WTC11 (cell line): ENCODE results near the gene CIBAR2. TPM values are rescaled to one million over a fixed set of nuclear protein-coding genes. Genes with fewer than 3 reads are reported as not detected.

ENCODE experiments used
- ATAC-seq: fragments of 200-7000 bp; cut with Tn5 transposase; 2 replicates; pipeline ENCODE4 v1.10.0; 2021; ENCODE audit warnings: mild to moderate bottlenecking, moderate library complexity
- CTCF ChIA-PET: fragments of 300-600 bp; sonication (Branson Sonifier 250); formaldehyde crosslinking; loops from one replicate; lab custom pipeline; 2021; ENCODE audit warnings: antibody characterized with exemption; lab: Charles Lee
- POLR2A ChIA-PET: fragments of 350-600 bp; sonication (Branson Sonifier 250); formaldehyde crosslinking; loops from one replicate; lab custom pipeline; 2021; ENCODE audit warnings: antibody characterized with exemption; lab: Charles Lee
- DNase-seq: peaks from one replicate; pipeline ENCODE4 v3.0.0; 2021; ENCODE audit warnings: low spot score
- H3K27ac Mint-ChIP-seq: 2 replicates; pipeline ENCODE4 v1.8.0; 2021; ENCODE audit warnings: mixed read lengths
- H3K27me3 Mint-ChIP-seq: 2 replicates; pipeline ENCODE4 v1.8.0; 2021; ENCODE audit warnings: low read depth, mild to moderate bottlenecking, moderate library complexity, mixed read lengths
- H3K36me3 Mint-ChIP-seq: 2 replicates; pipeline ENCODE4 v1.8.0; 2021; ENCODE audit warnings: mixed read lengths
- H3K4me1 Mint-ChIP-seq: 2 replicates; pipeline ENCODE4 v1.8.0; 2022; ENCODE audit warnings: mixed read lengths
- H3K4me3 Mint-ChIP-seq: 2 replicates; pipeline ENCODE4 v1.8.0; 2021; ENCODE audit warnings: mild to moderate bottlenecking, moderate library complexity, mixed read lengths
- H3K9me3 Mint-ChIP-seq: 2 replicates; pipeline ENCODE4 v1.8.0; 2021; ENCODE audit warnings: mixed read lengths
- ATF1 ChIP-seq: sonication (generic); formaldehyde crosslinking; IDR thresholded peaks from 2 replicates; pipeline ENCODE4 v1.8.1; 2023; ENCODE audit warnings: mild to moderate bottlenecking, moderate library complexity, missing genetic modification reagents
- ATF2 ChIP-seq: sonication (generic); formaldehyde crosslinking; IDR thresholded peaks from 2 replicates; pipeline ENCODE4 v1.8.1; 2022; ENCODE audit warnings: low read depth, missing genetic modification reagents, borderline replicate concordance
- EMX1 ChIP-seq: fragments of 250-450 bp; sonication (Bioruptor Pico); IDR thresholded peaks from 2 replicates; pipeline ENCODE4 v1.8.0; 2021; ENCODE audit warnings: mild to moderate bottlenecking
- GABPB1 ChIP-seq: sonication (generic); formaldehyde crosslinking; IDR thresholded peaks from 2 replicates; pipeline ENCODE4 v1.8.1; 2023; ENCODE audit warnings: mild to moderate bottlenecking, missing genetic modification reagents
- GRHL2 ChIP-seq: fragments of 250-450 bp; sonication (Bioruptor Pico); IDR thresholded peaks from 2 replicates; pipeline ENCODE4 v1.8.0; 2022; ENCODE audit warnings: mild to moderate bottlenecking, moderate library complexity; ENCODE audit not compliant: insufficient replicate concordance, severe bottlenecking
- HMGA2 ChIP-seq: fragments of 250-450 bp; sonication (Bioruptor Pico); IDR thresholded peaks from 2 replicates; pipeline ENCODE4 v1.4.0; 2021; ENCODE audit warnings: mild to moderate bottlenecking, moderate library complexity
- IRF2 ChIP-seq: sonication (generic); formaldehyde crosslinking; IDR thresholded peaks from 2 replicates; pipeline ENCODE4 v1.8.0; 2022; ENCODE audit warnings: low read depth, missing genetic modification reagents, borderline replicate concordance
- JUN ChIP-seq: sonication (generic); formaldehyde crosslinking; IDR thresholded peaks from 2 replicates; pipeline ENCODE4 v1.8.0; 2023; ENCODE audit warnings: mild to moderate bottlenecking, missing genetic modification reagents
- NFE2L1 ChIP-seq: sonication (generic); formaldehyde crosslinking; IDR thresholded peaks from 2 replicates; pipeline ENCODE4 v1.8.1; 2023; ENCODE audit warnings: missing genetic modification reagents
- NR2C2 ChIP-seq: sonication (generic); formaldehyde crosslinking; IDR thresholded peaks from 2 replicates; pipeline ENCODE4 v1.8.0; 2022; ENCODE audit warnings: mild to moderate bottlenecking, missing genetic modification reagents
- PRRX2 ChIP-seq: fragments of 250-450 bp; sonication (Bioruptor Pico); IDR thresholded peaks from 2 replicates; pipeline ENCODE4 v1.8.0; 2021; ENCODE audit warnings: mild to moderate bottlenecking
- ZMAT4 ChIP-seq: fragments of 250-450 bp; sonication (Bioruptor Pico); IDR thresholded peaks from 2 replicates; pipeline ENCODE4 v1.9.0; 2021; ENCODE audit warnings: mild to moderate bottlenecking
- ZNF121 ChIP-seq: sonication (generic); formaldehyde crosslinking; IDR thresholded peaks from 2 replicates; pipeline ENCODE4 v1.8.0; 2023; ENCODE audit warnings: missing genetic modification reagents
- ZNF263 ChIP-seq: sonication (generic); formaldehyde crosslinking; IDR thresholded peaks from 2 replicates; pipeline ENCODE4 v1.8.1; 2022; ENCODE audit warnings: low read depth, mild to moderate bottlenecking, moderate library complexity, missing genetic modification reagents
- ZNF317 ChIP-seq: sonication (generic); formaldehyde crosslinking; IDR thresholded peaks from 2 replicates; pipeline ENCODE4 v1.8.1; 2023; ENCODE audit warnings: low read depth, mild to moderate bottlenecking, moderate library complexity, missing genetic modification reagents, borderline replicate concordance
- ZNF416 ChIP-seq: fragments of 250-450 bp; sonication (Bioruptor Pico); IDR thresholded peaks from 2 replicates; pipeline ENCODE4 v1.9.0; 2021; ENCODE audit warnings: mild to moderate bottlenecking, inconsistent platforms
- ZNF423 ChIP-seq: fragments of 250-450 bp; sonication (Bioruptor Pico); IDR thresholded peaks from 2 replicates; pipeline ENCODE4 v2.1.2; 2022; ENCODE audit warnings: mild to moderate bottlenecking, moderate library complexity
- ZSCAN18 ChIP-seq: fragments of 250-450 bp; sonication (Bioruptor Pico); IDR thresholded peaks from 2 replicates; pipeline ENCODE4 v2.1.2; 2022; ENCODE audit warnings: mild to moderate bottlenecking, moderate library complexity
- total RNA-seq: library from RNA; stranded (reverse); gene quantifications from 3 replicates; pipeline ENCODE4 v1.2.3, GENCODE V29; 2021
- TF ChIP-seq, protein P1 (sequence below): sonication (generic); formaldehyde crosslinking; conservative IDR thresholded peaks from 2 replicates; pipeline ENCODE4 v1.8.1; 2023; ENCODE audit warnings: mild to moderate bottlenecking, low read depth, missing genetic modification reagents, moderate library complexity
- TF ChIP-seq, protein P2 (sequence below): sonication (generic); formaldehyde crosslinking; IDR thresholded peaks from 2 replicates; pipeline ENCODE4 v1.8.1; 2023; ENCODE audit warnings: mild to moderate bottlenecking, missing genetic modification reagents, borderline replicate concordance
- TF ChIP-seq, protein P3 (sequence below): fragments of 200-600 bp; IDR thresholded peaks from 2 replicates; pipeline ENCODE4 v1.8.0; 2022; ENCODE audit warnings: antibody characterized with exemption

Gene CIBAR2
- total RNA-seq, 1 experiment from 2014 or later = not detected

GRCh38 chr16:85052536-85052935 lies 59.7 kb downstream of the CIBAR2 start (continued):
- TF ChIP-seq, protein P1, sequence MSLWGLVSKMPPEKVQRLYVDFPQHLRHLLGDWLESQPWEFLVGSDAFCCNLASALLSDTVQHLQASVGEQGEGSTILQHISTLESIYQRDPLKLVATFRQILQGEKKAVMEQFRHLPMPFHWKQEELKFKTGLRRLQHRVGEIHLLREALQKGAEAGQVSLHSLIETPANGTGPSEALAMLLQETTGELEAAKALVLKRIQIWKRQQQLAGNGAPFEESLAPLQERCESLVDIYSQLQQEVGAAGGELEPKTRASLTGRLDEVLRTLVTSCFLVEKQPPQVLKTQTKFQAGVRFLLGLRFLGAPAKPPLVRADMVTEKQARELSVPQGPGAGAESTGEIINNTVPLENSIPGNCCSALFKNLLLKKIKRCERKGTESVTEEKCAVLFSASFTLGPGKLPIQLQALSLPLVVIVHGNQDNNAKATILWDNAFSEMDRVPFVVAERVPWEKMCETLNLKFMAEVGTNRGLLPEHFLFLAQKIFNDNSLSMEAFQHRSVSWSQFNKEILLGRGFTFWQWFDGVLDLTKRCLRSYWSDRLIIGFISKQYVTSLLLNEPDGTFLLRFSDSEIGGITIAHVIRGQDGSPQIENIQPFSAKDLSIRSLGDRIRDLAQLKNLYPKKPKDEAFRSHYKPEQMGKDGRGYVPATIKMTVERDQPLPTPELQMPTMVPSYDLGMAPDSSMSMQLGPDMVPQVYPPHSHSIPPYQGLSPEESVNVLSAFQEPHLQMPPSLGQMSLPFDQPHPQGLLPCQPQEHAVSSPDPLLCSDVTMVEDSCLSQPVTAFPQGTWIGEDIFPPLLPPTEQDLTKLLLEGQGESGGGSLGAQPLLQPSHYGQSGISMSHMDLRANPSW (CRISPR knock-in tag) = no peak
- no peak for TF ChIP-seq ZNF423
- TF ChIP-seq, all 79 proteins: peak for 0

- ChIA-PET POLR2A (no interaction called here), CTCF (interaction anchor here (1.3 to 1.4 kb wide), 2 partner anchors 25 to 35 kb away, joined by 3 to 6 read pairs; partner anchors contain the start of gene KIAA0513)
- H3K27me3 Mint-ChIP-seq = peaks cover 4% of the 10 kb centered on the region; the same call in 1 of the 2 replicates
- no peak overlapping the region for H3K4me3 Mint-ChIP-seq
- no peaks in the 10 kb centered on the region for H3K9me3 Mint-ChIP-seq
- ATAC-seq (no peak), DNase-seq (no peak)
- TF ChIP-seq PRRX2 = no peak
- TF ChIP-seq NR2C2 = no peak
- no peak for TF ChIP-seq ZNF416 (CRISPR knock-in tag)
- no peak for TF ChIP-seq ATF1 (CRISPR knock-in tag)
- no peak for TF ChIP-seq ZSCAN18 (CRISPR knock-in tag)
- TF ChIP-seq HMGA2 (CRISPR knock-in tag) = no peak
- TF ChIP-seq NFE2L1 (CRISPR knock-in tag) = no peak
- no peak for TF ChIP-seq GABPB1
- no peak for TF ChIP-seq ZMAT4 (CRISPR knock-in tag)
- TF ChIP-seq JUN (CRISPR knock-in tag) = no peak
- TF ChIP-seq ZNF121 = no peak
- TF ChIP-seq EMX1 (CRISPR knock-in tag) = no peak
- TF ChIP-seq ZNF263 (CRISPR knock-in tag) = no peak
- TF ChIP-seq, protein P2, sequence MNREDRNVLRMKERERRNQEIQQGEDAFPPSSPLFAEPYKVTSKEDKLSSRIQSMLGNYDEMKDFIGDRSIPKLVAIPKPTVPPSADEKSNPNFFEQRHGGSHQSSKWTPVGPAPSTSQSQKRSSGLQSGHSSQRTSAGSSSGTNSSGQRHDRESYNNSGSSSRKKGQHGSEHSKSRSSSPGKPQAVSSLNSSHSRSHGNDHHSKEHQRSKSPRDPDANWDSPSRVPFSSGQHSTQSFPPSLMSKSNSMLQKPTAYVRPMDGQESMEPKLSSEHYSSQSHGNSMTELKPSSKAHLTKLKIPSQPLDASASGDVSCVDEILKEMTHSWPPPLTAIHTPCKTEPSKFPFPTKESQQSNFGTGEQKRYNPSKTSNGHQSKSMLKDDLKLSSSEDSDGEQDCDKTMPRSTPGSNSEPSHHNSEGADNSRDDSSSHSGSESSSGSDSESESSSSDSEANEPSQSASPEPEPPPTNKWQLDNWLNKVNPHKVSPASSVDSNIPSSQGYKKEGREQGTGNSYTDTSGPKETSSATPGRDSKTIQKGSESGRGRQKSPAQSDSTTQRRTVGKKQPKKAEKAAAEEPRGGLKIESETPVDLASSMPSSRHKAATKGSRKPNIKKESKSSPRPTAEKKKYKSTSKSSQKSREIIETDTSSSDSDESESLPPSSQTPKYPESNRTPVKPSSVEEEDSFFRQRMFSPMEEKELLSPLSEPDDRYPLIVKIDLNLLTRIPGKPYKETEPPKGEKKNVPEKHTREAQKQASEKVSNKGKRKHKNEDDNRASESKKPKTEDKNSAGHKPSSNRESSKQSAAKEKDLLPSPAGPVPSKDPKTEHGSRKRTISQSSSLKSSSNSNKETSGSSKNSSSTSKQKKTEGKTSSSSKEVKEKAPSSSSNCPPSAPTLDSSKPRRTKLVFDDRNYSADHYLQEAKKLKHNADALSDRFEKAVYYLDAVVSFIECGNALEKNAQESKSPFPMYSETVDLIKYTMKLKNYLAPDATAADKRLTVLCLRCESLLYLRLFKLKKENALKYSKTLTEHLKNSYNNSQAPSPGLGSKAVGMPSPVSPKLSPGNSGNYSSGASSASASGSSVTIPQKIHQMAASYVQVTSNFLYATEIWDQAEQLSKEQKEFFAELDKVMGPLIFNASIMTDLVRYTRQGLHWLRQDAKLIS (CRISPR knock-in tag) = no peak
- no peak for TF ChIP-seq ZNF423
- no peak for TF ChIP-seq GRHL2
- no peak for TF ChIP-seq ATF2 (CRISPR knock-in tag)
- TF ChIP-seq IRF2 (CRISPR knock-in tag) = no peak
- TF ChIP-seq, protein P3, sequence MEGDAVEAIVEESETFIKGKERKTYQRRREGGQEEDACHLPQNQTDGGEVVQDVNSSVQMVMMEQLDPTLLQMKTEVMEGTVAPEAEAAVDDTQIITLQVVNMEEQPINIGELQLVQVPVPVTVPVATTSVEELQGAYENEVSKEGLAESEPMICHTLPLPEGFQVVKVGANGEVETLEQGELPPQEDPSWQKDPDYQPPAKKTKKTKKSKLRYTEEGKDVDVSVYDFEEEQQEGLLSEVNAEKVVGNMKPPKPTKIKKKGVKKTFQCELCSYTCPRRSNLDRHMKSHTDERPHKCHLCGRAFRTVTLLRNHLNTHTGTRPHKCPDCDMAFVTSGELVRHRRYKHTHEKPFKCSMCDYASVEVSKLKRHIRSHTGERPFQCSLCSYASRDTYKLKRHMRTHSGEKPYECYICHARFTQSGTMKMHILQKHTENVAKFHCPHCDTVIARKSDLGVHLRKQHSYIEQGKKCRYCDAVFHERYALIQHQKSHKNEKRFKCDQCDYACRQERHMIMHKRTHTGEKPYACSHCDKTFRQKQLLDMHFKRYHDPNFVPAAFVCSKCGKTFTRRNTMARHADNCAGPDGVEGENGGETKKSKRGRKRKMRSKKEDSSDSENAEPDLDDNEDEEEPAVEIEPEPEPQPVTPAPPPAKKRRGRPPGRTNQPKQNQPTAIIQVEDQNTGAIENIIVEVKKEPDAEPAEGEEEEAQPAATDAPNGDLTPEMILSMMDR = no peak
- TF ChIP-seq ZNF317 (CRISPR knock-in tag) = no peak
- H3K27ac Mint-ChIP-seq = no peak overlapping the region
- peaks cover 15% of the 10 kb centered on the region for H3K4me1 Mint-ChIP-seq
- no peaks in the 10 kb centered on the region for H3K36me3 Mint-ChIP-seq
Observed at GRCh38 chr16:85051683-85052082, 60.6 kb downstream of the CIBAR2 start.
